GM18873 (cell line): ENCODE measurements around the gene MYH11.
"Not testable (repeated sequence)": the region's sequence is repeated elsewhere in the genome, so short reads cannot be mapped to it uniquely, and the experiment has no call there.

Source experiments
- ATAC-seq: cut with Tn5 transposase; IDR thresholded peaks from one replicate; pipeline ENCODE4 v1.9.1; 2021; ENCODE audit warnings: mild to moderate bottlenecking, moderate library complexity, moderate number of reproducible peaks; ENCODE audit not compliant: unreplicated experiment, low FRiP score

Gene MYH11

GRCh38 chr16:15811481-15812400 is 45.1 kb downstream of the MYH11 start:
- ATAC-seq, result no peak

- ATAC-seq, result no peak
Observed at GRCh38 chr16:15810949-15811348, 45.9 kb downstream of the MYH11 start.

- ATAC-seq, result no peak
Observed at GRCh38 chr16:15810411-15810810, 46.4 kb downstream of the MYH11 start.

- ATAC-seq, result not testable (repeated sequence)
Observed at GRCh38 chr16:15809297-15809696, 47.5 kb downstream of the MYH11 start.

- ATAC-seq, result no peak
Observed at GRCh38 chr16:15808071-15808470, 48.8 kb downstream of the MYH11 start.

GRCh38 chr16:15807603-15808009 is 49.2 kb downstream of the MYH11 start:
- no peak for ATAC-seq

GRCh38 chr16:15803618-15804017 is 53.2 kb downstream of the MYH11 start:
- no peak for ATAC-seq

- no peak for ATAC-seq
Observed at GRCh38 chr16:15799851-15800495, 56.9 kb downstream of the MYH11 start.

GRCh38 chr16:15798671-15799070 is 58.2 kb downstream of the MYH11 start:
- ATAC-seq, result no peak

- ATAC-seq, result no peak
Observed at GRCh38 chr16:15796885-15797284, 59.9 kb downstream of the MYH11 start.

- ATAC-seq, result no peak
Observed at GRCh38 chr16:15795615-15796014, 61.2 kb downstream of the MYH11 start.

- ATAC-seq, result no peak
Observed at GRCh38 chr16:15792563-15792971, 64.3 kb downstream of the MYH11 start.

- no peak for ATAC-seq
Observed at GRCh38 chr16:15790458-15790857, 66.4 kb downstream of the MYH11 start.

- ATAC-seq, result not testable (repeated sequence)
Observed at GRCh38 chr16:15789816-15790215, 67.0 kb downstream of the MYH11 start.

GRCh38 chr16:15788846-15789239 is 68.0 kb downstream of the MYH11 start:
- ATAC-seq, result no peak

- ATAC-seq, result no peak
Observed at GRCh38 chr16:15786501-15786900, 70.3 kb downstream of the MYH11 start.

- ATAC-seq, result no peak
Observed at GRCh38 chr16:15785386-15786059, 71.3 kb downstream of the MYH11 start.

- no peak for ATAC-seq
Observed at GRCh38 chr16:15783985-15784384, 72.8 kb downstream of the MYH11 start.

GRCh38 chr16:15782573-15783365 is 74.1 kb downstream of the MYH11 start:
- no peak for ATAC-seq

- ATAC-seq, result no peak
Observed at GRCh38 chr16:15781650-15782049, 75.2 kb downstream of the MYH11 start.
